HepG2 (cell line): ENCODE data around the gene ZNF385B. TPM values are rescaled to one million over a fixed set of nuclear protein-coding genes. Genes with fewer than 3 reads are reported as not detected.

Experiments
- ATAC-seq: fragments of 200-7000 bp; cut with Tn5 transposase; 3 replicates; pipeline ENCODE4 v1.9.1; 2020; ENCODE audit warnings: mild to moderate bottlenecking, moderate library complexity
- BruUV-seq: library from RNA; stranded (reverse); fragments of 400-500 nt; replicated peaks from 2 replicates; lab custom pipeline; 2021; lab: Mats Ljungman, UMichigan
- CTCF ChIA-PET: fragments of 300-600 bp; formaldehyde crosslinking; extraction: SDS; loops from one replicate; lab custom pipeline; 2021; ENCODE audit warnings: low total read pairs, inconsistent platforms, low intra/inter-chr PET ratio; lab: Yijun Ruan, JAX
- POLR2A ChIA-PET: fragments of 350-600 bp; sonication (Branson Sonifier 250); formaldehyde crosslinking; loops from one replicate; lab custom pipeline; 2020; ENCODE audit warnings: antibody characterized with exemption, inconsistent platforms; lab: Yijun Ruan, JAX
- DNase-seq: peaks from one replicate; pipeline ENCODE4 v3.0.0-alpha.2; 2015; ENCODE audit warnings: low spot score
- FAIRE-seq: peaks from 3 replicates; lab custom pipeline; 2011; peaks lifted over from hg19 to GRCh38; lab: Jason Lieb, UNC
- H2AFZ ChIP-seq: one replicate; pipeline ENCODE4 v1.6.1; 2011; ENCODE audit warnings: low read length, inconsistent platforms
- H3K27ac ChIP-seq: fragments of 300-600 bp; 3 replicates; pipeline ENCODE4 v1.8.0; 2011; ENCODE audit warnings: mixed run types, mild to moderate bottlenecking, mixed read lengths, low read length, inconsistent platforms; ENCODE audit not compliant: insufficient read depth; ENCODE audit errors: extremely low read length
- H3K27me3 ChIP-seq, 2 experiments: fragments of 200-600 bp in 1 of 2; 2 replicates in 1 of 2; 3 replicates in 1 of 2; pipeline versions ENCODE4 v1.6.0 to v1.8.0; 2011; ENCODE audit warnings: low read length in 2 of 2, mild to moderate bottlenecking in 2 of 2, moderate library complexity in 2 of 2, inconsistent platforms in 1 of 2; ENCODE audit not compliant: insufficient read depth in 2 of 2, control insufficient read depth in 1 of 2
- H3K36me3 ChIP-seq, 2 experiments: fragments of 200-600 bp in 1 of 2; replicated peaks in 1 of 2; 2 replicates in 1 of 2; 3 replicates in 1 of 2; pipeline versions ENCODE4 v1.5.1 to v1.8.0; 2011; ENCODE audit warnings: low read length in 2 of 2, inconsistent platforms in 1 of 2; ENCODE audit not compliant: insufficient read depth in 2 of 2, control insufficient read depth in 1 of 2
- H3K4me1 ChIP-seq: 2 replicates; pipeline ENCODE4 v1.5.1; 2012; ENCODE audit warnings: low read length, inconsistent platforms; ENCODE audit not compliant: insufficient read depth
- H3K4me2 ChIP-seq: 2 replicates; pipeline ENCODE4 v1.6.0; 2011; ENCODE audit warnings: low read depth, low read length, inconsistent platforms
- H3K4me3 ChIP-seq, 3 experiments: fragments of 200-600 bp in 1 of 3; sonication (generic), shearing (Covaris generic) in 1 of 3; replicated peaks in 1 of 3; 2 replicates each; pipeline ENCODE4 v1.5.1; 2011 to 2016; ENCODE audit warnings: low read length in 3 of 3, inconsistent platforms in 2 of 3, low read depth in 2 of 3, mild to moderate bottlenecking in 2 of 3, control low read depth in 1 of 3, mixed read lengths in 1 of 3; ENCODE audit not compliant: insufficient read depth in 1 of 3
- H3K79me2 ChIP-seq: one replicate; pipeline ENCODE4 v1.6.1; 2011; ENCODE audit warnings: low read length, inconsistent platforms; ENCODE audit not compliant: insufficient read depth
- H3K9ac ChIP-seq: 2 replicates; pipeline ENCODE4 v1.6.0; 2011; ENCODE audit warnings: mild to moderate bottlenecking, low read depth, low read length, inconsistent platforms; ENCODE audit not compliant: insufficient read depth
- H3K9me3 ChIP-seq: 2 replicates; pipeline ENCODE4 v1.5.1; 2012; ENCODE audit warnings: mild to moderate bottlenecking, low read length
- H4K20me1 ChIP-seq: 2 replicates; pipeline ENCODE4 v1.6.0; 2011; ENCODE audit warnings: inconsistent platforms, mild to moderate bottlenecking, low read length, moderate library complexity; ENCODE audit not compliant: insufficient read depth
- CAMTA2 ChIP-seq: sonication (generic); formaldehyde crosslinking; IDR thresholded peaks from 2 replicates; pipeline ENCODE4 v1.4.0; 2020; ENCODE audit warnings: mild to moderate bottlenecking, missing genetic modification reagents, borderline replicate concordance
- CCAR2 ChIP-seq: fragments of 200-400 bp; formaldehyde crosslinking; optimal IDR thresholded peaks from 2 replicates; pipeline ENCODE3; 2018; ENCODE audit warnings: low read depth, mild to moderate bottlenecking, low read length, moderate library complexity
- GATAD1 ChIP-seq: IDR thresholded peaks from 2 replicates; pipeline ENCODE4 v1.6.1; 2016; ENCODE audit warnings: missing genetic modification reagents, missing compliant biosample characterization
- GMEB2 ChIP-seq: IDR thresholded peaks from 2 replicates; pipeline ENCODE4 v1.6.1; 2016; ENCODE audit warnings: missing biosample characterization, missing genetic modification reagents, low read depth
- KLF15 ChIP-seq: sonication (generic); formaldehyde crosslinking; IDR thresholded peaks from 2 replicates; pipeline ENCODE4 v1.8.1; 2023; ENCODE audit warnings: borderline replicate concordance, mild to moderate bottlenecking, inconsistent platforms, missing genetic modification reagents, mixed read lengths
- KMT2B ChIP-seq: IDR thresholded peaks from 2 replicates; pipeline ENCODE4 v1.6.1; 2016; ENCODE audit warnings: missing genetic modification reagents, missing compliant biosample characterization
- TEF ChIP-seq: sonication (generic); formaldehyde crosslinking; IDR thresholded peaks from 2 replicates; pipeline ENCODE4 v1.5.0; 2020; ENCODE audit warnings: missing genetic modification reagents
- THAP9 ChIP-seq: sonication (generic); formaldehyde crosslinking; IDR thresholded peaks from 2 replicates; pipeline ENCODE4; 2020; ENCODE audit warnings: missing genetic modification reagents, mild to moderate bottlenecking, borderline replicate concordance
- TP53 ChIP-seq: sonication (generic); formaldehyde crosslinking; conservative IDR thresholded peaks from 2 replicates; pipeline ENCODE4 v1.4.0; 2020; ENCODE audit warnings: missing genetic modification reagents
- TSC22D2 ChIP-seq: sonication (generic); formaldehyde crosslinking; IDR thresholded peaks from 2 replicates; pipeline ENCODE4 v1.5.1; 2020; ENCODE audit warnings: missing genetic modification reagents, mild to moderate bottlenecking, borderline replicate concordance
- ZNF235 ChIP-seq: sonication (generic); formaldehyde crosslinking; IDR thresholded peaks from 2 replicates; pipeline ENCODE4 v1.8.1; 2023; ENCODE audit warnings: mild to moderate bottlenecking, missing genetic modification reagents, borderline replicate concordance
- ZNF367 ChIP-seq: sonication (generic); formaldehyde crosslinking; IDR thresholded peaks from 2 replicates; pipeline ENCODE4 v1.4.0; 2020; ENCODE audit warnings: missing genetic modification reagents, borderline replicate concordance
- ZNF552 ChIP-seq: sonication (generic); formaldehyde crosslinking; IDR thresholded peaks from 2 replicates; pipeline ENCODE4 v1.9.0; 2022; ENCODE audit warnings: missing genetic modification reagents, mild to moderate bottlenecking, borderline replicate concordance
- ZNF574 ChIP-seq: sonication (generic); formaldehyde crosslinking; IDR thresholded peaks from 2 replicates; pipeline ENCODE4 v1.4.0; 2020; ENCODE audit warnings: missing genetic modification reagents
- ZNF761 ChIP-seq: sonication (generic); formaldehyde crosslinking; conservative IDR thresholded peaks from 2 replicates; pipeline ENCODE4 v1.4.0; 2020; ENCODE audit warnings: mild to moderate bottlenecking, missing genetic modification reagents
- WGBS: methylation state at CpG from one replicate; pipeline ENCODE4 v1.1.6; 2017; ENCODE audit warnings: low lambda C conversion rate; 5-methylcytosine and 5-hydroxymethylcytosine counted together
- in situ Hi-C: cut with HindIII; loops from 2 replicates; pipeline ENCODE4 v1.10.0; 2017; ENCODE audit warnings: low pct_unique_long_range_greater_than_20kb; ENCODE audit not compliant: extremely low pct_ligation_motif_present
- intact Hi-C: fragments of 100-400 bp; cut with micrococcal nuclease; formaldehyde crosslinking; loops from one replicate; pipeline ENCODE4 v1.10.0; 2022; ENCODE audit not compliant: unreplicated experiment
- polyA plus RNA-seq, 8 experiments: library from polyadenylated mRNA; depleted of rRNA in 3 of 8; stranded (reverse) in 7 of 8; unstranded in 1 of 8; fragments of >200 nt; fragmentation: Illumina TruSeq in 4 of 8; extraction: Trizol in 4 of 8; gene quantifications; 2 replicates each; pipeline versions ENCODE4 v1.2.1 to v1.2.3, GENCODE V29; 2011 to 2016; ENCODE audit warnings: low read depth in 4 of 8, missing spikeins in 1 of 8, mixed read lengths in 1 of 8; ENCODE audit not compliant: insufficient read depth in 1 of 8
- total RNA-seq, 5 experiments: library from RNA; depleted of rRNA; stranded (reverse); fragments of >200 nt; fragmentation: Illumina TruSeq; extraction: Trizol; gene quantifications; 2 replicates each; pipeline ENCODE4 v1.2.3, GENCODE V29; 2016; ENCODE audit warnings: low read depth in 1 of 5

Gene ZNF385B
- total and polyA plus RNA-seq, 2 of the 13 experiments (the other 11 are each of a cell fraction or from before 2014, with no cell fraction given), result 3.3 to 6.7 TPM

GRCh38 chr2:179882851-179883806, 21.7 kb upstream of the ZNF385B start:
- no peak overlapping the region for H3K9ac ChIP-seq
- BruUV-seq, result no TSS peak
- no peak overlapping the region for H3K4me3 ChIP-seq
- no peaks in the 10 kb centered on the region for H4K20me1 ChIP-seq
- ATAC-seq (no peak), DNase-seq (no peak), FAIRE-seq (no peak)
- no peak overlapping the region for H3K4me2 ChIP-seq
- H3K36me3 ChIP-seq, result no peaks in the 10 kb centered on the region
- H3K27me3 ChIP-seq, result no peaks in the 10 kb centered on the region
- CTCF ChIA-PET, result no interaction called here
- no peaks in the 10 kb centered on the region for H3K9me3 ChIP-seq
- no peaks in the 10 kb centered on the region for H3K79me2 ChIP-seq
- in situ Hi-C loops (no loop called here), intact Hi-C loops (no loop called here)
- H2AFZ ChIP-seq, result no peak overlapping the region
- 52% methylated on average over 6 of the region's 6 CpGs for WGBS
- H3K4me1 ChIP-seq, result no peaks in the 10 kb centered on the region
- POLR2A ChIA-PET, result no interaction called here
- H3K27ac ChIP-seq, result no peak overlapping the region
- TF ChIP-seq TSC22D2 (CRISPR knock-in tag) (no peak), ZNF367 (no peak), GATAD1 (no peak), TEF (CRISPR knock-in tag) (no peak), CAMTA2 (CRISPR knock-in tag) (no peak), THAP9 (CRISPR knock-in tag) (no peak), ZNF761 (CRISPR knock-in tag) (no peak), TP53 (no peak), CCAR2 (no peak), ZNF574 (CRISPR knock-in tag) (no peak), ZNF235 (CRISPR knock-in tag) (no peak), ZNF552 (CRISPR knock-in tag) (no peak), KLF15 (CRISPR knock-in tag) (no peak), KMT2B (CRISPR knock-in tag) (no peak), GMEB2 (CRISPR knock-in tag) (no peak)
